ENCODE results near the gene PROX1.

Gene PROX1

GRCh38 chr1:214050513-214051401 is 63.0 kb downstream of the PROX1 start:
- Histone ChIP-seq H3K27me3 (ENCODE audit: insufficient read depth, poor library complexity, severe bottlenecking) (no peaks in the 10 kb centered on the region), H3K4me3 (replicated peaks; ENCODE audit: insufficient read depth, low read length) (no peak overlapping the region), H3K27ac (replicated peaks) (no peak overlapping the region)
- no peak for DNase-seq (ENCODE audit: low read depth in 1 of 2, low spot score in 1 of 2)
- TF ChIP-seq CTCF (IDR thresholded peaks at IDR 0.05; ENCODE audit: insufficient read depth, low read length) = no peak
- no peak for TF ChIP-seq GABPA (IDR thresholded peaks at IDR 0.05; ENCODE audit: low read depth)
- no peak for TF ChIP-seq POLR2AphosphoS5 (IDR thresholded peaks at IDR 0.05; ENCODE audit: low read depth)
- TF ChIP-seq REST (IDR thresholded peaks at IDR 0.05; ENCODE audit: insufficient replicate concordance, low read depth) = no peak
- no peak for TF ChIP-seq SPI1 (IDR thresholded peaks at IDR 0.05; ENCODE audit: borderline replicate concordance, low read depth)

DNA sequence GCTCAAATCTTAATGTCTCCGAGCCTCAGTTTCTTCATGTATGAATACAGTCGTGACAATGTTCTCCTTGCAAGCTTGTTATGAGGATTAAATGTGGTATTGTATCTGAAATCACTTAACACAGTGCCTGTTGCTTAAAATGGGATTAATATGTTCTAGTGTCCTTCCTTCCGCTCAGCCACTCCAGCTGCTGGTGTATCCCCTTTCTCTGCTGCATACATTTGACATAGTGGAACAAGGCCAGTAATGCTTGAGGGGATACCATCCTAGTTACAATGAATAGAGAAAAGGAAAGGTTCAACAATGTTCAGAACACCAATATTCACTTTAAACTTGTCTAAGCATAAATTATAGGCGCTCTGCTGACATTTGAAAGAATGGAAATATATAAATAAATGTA is 64.0 kb downstream of the PROX1 start:
- H3K4me3 ChIP-seq (replicated peaks; ENCODE audit: insufficient read depth, low read length) = no peak overlapping the region
- TF ChIP-seq GABPA (IDR thresholded peaks at IDR 0.05; ENCODE audit: low read depth) (no peak), CTCF (IDR thresholded peaks at IDR 0.05; ENCODE audit: insufficient read depth, low read length) (no peak), POLR2AphosphoS5 (IDR thresholded peaks at IDR 0.05; ENCODE audit: low read depth) (no peak), SPI1 (IDR thresholded peaks at IDR 0.05; ENCODE audit: borderline replicate concordance, low read depth) (no peak), REST (IDR thresholded peaks at IDR 0.05; ENCODE audit: insufficient replicate concordance, low read depth) (no peak)
- no peak for DNase-seq (ENCODE audit: low read depth in 1 of 2, low spot score in 1 of 2)
- H3K27ac ChIP-seq (replicated peaks) = no peak overlapping the region
- H3K27me3 ChIP-seq (ENCODE audit: insufficient read depth, poor library complexity, severe bottlenecking) = no peaks in the 10 kb centered on the region

GRCh38 chr1:214058076-214058475 is 70.3 kb downstream of the PROX1 start:
- Histone ChIP-seq H3K4me3 (replicated peaks; ENCODE audit: insufficient read depth, low read length) (no peak overlapping the region), H3K27me3 (ENCODE audit: insufficient read depth, poor library complexity, severe bottlenecking) (peaks cover 3% of the 10 kb centered on the region), H3K27ac (replicated peaks) (no peak overlapping the region)
- TF ChIP-seq CTCF (IDR thresholded peaks at IDR 0.05; ENCODE audit: insufficient read depth, low read length) (no peak), POLR2AphosphoS5 (IDR thresholded peaks at IDR 0.05; ENCODE audit: low read depth) (no peak), REST (IDR thresholded peaks at IDR 0.05; ENCODE audit: insufficient replicate concordance, low read depth) (no peak), SPI1 (IDR thresholded peaks at IDR 0.05; ENCODE audit: borderline replicate concordance, low read depth) (no peak), GABPA (IDR thresholded peaks at IDR 0.05; ENCODE audit: low read depth) (no peak)
- DNase-seq (ENCODE audit: low read depth in 1 of 2, low spot score in 1 of 2) = no peak
